Measurements from ENCODE around the gene GASK1B. TPM values are rescaled to one million over a fixed set of nuclear protein-coding genes. Genes with fewer than 3 reads are reported as not detected.

GASK1B gene
- total and polyA plus RNA-seq, 2 of the 13 experiments (the other 11 are each of a cell fraction or from before 2014, with no cell fraction given), result 29.1 to 40.4 TPM

DNA sequence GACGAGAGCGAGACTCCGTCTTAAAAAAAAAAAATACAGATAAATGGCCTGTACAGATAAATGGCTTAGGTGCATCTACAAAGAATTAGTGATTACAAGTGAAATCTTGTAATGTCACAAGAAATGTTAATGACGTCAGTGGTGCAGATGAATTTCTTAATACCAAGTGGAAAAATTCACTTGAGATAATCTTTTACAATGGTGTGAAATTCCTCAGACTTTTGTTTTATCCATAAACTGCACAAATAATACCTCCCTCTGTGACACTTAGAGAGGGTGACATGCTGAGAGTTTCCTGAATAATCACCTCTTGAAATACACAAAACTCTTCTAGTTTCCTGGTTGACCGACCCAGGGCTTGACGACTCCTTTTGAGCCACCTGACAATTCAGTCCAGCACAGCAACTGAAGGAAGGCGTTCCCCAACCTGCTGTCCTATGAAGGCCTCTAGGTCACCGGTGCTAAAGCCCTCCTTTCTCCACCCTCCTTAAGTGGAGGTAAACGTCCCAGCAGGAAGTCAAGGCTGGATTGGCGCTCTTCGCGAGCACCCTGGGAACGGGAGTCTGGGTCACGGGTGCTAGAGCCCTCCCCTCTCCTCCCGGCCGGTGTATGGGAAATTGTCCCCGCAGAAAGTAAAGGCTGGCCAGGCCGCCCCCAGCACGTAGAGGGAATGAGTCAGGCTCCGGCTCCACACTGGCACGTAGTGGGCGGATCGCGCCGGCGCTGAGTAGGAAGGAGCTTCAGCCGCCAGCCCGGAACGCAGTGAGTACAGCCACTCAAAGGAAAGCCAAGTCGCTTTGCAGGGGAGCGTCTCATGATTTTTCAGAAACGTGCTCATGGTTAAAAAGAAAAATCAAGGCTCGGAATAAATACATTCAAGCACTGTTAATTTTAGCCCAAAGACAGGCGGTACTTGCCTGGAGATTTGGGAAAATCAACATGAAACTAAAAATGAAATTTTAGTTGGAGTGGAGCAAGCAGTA is 37.3 kb upstream of the GASK1B start, which contains the start of gene TMEM144 (continued):
- TF ChIP-seq, protein P1, sequence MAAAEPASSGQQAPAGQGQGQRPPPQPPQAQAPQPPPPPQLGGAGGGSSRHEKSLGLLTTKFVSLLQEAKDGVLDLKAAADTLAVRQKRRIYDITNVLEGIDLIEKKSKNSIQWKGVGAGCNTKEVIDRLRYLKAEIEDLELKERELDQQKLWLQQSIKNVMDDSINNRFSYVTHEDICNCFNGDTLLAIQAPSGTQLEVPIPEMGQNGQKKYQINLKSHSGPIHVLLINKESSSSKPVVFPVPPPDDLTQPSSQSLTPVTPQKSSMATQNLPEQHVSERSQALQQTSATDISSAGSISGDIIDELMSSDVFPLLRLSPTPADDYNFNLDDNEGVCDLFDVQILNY (CRISPR knock-in tag; conservative IDR thresholded peaks at IDR 0.05), result no peak
- TF ChIP-seq, protein P2, sequence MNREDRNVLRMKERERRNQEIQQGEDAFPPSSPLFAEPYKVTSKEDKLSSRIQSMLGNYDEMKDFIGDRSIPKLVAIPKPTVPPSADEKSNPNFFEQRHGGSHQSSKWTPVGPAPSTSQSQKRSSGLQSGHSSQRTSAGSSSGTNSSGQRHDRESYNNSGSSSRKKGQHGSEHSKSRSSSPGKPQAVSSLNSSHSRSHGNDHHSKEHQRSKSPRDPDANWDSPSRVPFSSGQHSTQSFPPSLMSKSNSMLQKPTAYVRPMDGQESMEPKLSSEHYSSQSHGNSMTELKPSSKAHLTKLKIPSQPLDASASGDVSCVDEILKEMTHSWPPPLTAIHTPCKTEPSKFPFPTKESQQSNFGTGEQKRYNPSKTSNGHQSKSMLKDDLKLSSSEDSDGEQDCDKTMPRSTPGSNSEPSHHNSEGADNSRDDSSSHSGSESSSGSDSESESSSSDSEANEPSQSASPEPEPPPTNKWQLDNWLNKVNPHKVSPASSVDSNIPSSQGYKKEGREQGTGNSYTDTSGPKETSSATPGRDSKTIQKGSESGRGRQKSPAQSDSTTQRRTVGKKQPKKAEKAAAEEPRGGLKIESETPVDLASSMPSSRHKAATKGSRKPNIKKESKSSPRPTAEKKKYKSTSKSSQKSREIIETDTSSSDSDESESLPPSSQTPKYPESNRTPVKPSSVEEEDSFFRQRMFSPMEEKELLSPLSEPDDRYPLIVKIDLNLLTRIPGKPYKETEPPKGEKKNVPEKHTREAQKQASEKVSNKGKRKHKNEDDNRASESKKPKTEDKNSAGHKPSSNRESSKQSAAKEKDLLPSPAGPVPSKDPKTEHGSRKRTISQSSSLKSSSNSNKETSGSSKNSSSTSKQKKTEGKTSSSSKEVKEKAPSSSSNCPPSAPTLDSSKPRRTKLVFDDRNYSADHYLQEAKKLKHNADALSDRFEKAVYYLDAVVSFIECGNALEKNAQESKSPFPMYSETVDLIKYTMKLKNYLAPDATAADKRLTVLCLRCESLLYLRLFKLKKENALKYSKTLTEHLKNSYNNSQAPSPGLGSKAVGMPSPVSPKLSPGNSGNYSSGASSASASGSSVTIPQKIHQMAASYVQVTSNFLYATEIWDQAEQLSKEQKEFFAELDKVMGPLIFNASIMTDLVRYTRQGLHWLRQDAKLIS (CRISPR knock-in tag; IDR thresholded peaks at IDR 0.05), result no peak
- TF ChIP-seq, protein P3, sequence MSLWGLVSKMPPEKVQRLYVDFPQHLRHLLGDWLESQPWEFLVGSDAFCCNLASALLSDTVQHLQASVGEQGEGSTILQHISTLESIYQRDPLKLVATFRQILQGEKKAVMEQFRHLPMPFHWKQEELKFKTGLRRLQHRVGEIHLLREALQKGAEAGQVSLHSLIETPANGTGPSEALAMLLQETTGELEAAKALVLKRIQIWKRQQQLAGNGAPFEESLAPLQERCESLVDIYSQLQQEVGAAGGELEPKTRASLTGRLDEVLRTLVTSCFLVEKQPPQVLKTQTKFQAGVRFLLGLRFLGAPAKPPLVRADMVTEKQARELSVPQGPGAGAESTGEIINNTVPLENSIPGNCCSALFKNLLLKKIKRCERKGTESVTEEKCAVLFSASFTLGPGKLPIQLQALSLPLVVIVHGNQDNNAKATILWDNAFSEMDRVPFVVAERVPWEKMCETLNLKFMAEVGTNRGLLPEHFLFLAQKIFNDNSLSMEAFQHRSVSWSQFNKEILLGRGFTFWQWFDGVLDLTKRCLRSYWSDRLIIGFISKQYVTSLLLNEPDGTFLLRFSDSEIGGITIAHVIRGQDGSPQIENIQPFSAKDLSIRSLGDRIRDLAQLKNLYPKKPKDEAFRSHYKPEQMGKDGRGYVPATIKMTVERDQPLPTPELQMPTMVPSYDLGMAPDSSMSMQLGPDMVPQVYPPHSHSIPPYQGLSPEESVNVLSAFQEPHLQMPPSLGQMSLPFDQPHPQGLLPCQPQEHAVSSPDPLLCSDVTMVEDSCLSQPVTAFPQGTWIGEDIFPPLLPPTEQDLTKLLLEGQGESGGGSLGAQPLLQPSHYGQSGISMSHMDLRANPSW (CRISPR knock-in tag; IDR thresholded peaks at IDR 0.05; ENCODE audit: borderline replicate concordance), result no peak
- TF ChIP-seq MLLT10 (CRISPR knock-in tag; IDR thresholded peaks at IDR 0.05) (no peak), ZNF432 (CRISPR knock-in tag; IDR thresholded peaks at IDR 0.05; ENCODE audit: borderline replicate concordance) (no peak), KLF11 (CRISPR knock-in tag; IDR thresholded peaks at IDR 0.05) (no peak), ZNF724P (CRISPR knock-in tag; IDR thresholded peaks at IDR 0.05; ENCODE audit: borderline replicate concordance) (no peak), ZNF124 (CRISPR knock-in tag; IDR thresholded peaks at IDR 0.05) (no peak), ZNF816 (CRISPR knock-in tag; IDR thresholded peaks at IDR 0.05; ENCODE audit: borderline replicate concordance) (0 out of 2 replicates have a peak, but pooled peaks have one; percentile 33), HOXA7 (CRISPR knock-in tag; IDR thresholded peaks at IDR 0.05) (no peak), CREM (IDR thresholded peaks at IDR 0.05) (no peak; the same call in 1 of the 2 replicates), CREM (CRISPR knock-in tag; IDR thresholded peaks at IDR 0.05) (no peak), NFKB2 (CRISPR knock-in tag; IDR thresholded peaks at IDR 0.05; ENCODE audit: borderline replicate concordance) (peak; percentile 47; the same call in 1 of the 2 replicates), ZNF337 (CRISPR knock-in tag; IDR thresholded peaks at IDR 0.05; ENCODE audit: borderline replicate concordance, low read depth) (0 out of 2 replicates have a peak, but pooled peaks have one; percentile 28), ZNF75D (CRISPR knock-in tag; IDR thresholded peaks at IDR 0.05; ENCODE audit: borderline replicate concordance) (no peak), ZMYM3 (CRISPR knock-in tag; IDR thresholded peaks at IDR 0.05) (0 out of 2 replicates have a peak, but pooled peaks have one; percentile 46), ZNF780A (CRISPR knock-in tag; IDR thresholded peaks at IDR 0.05) (no peak)
- TF ChIP-seq, protein P4, sequence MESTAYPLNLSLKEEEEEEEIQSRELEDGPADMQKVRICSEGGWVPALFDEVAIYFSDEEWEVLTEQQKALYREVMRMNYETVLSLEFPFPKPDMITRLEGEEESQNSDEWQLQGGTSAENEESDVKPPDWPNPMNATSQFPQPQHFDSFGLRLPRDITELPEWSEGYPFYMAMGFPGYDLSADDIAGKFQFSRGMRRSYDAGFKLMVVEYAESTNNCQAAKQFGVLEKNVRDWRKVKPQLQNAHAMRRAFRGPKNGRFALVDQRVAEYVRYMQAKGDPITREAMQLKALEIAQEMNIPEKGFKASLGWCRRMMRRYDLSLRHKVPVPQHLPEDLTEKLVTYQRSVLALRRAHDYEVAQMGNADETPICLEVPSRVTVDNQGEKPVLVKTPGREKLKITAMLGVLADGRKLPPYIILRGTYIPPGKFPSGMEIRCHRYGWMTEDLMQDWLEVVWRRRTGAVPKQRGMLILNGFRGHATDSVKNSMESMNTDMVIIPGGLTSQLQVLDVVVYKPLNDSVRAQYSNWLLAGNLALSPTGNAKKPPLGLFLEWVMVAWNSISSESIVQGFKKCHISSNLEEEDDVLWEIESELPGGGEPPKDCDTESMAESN (CRISPR knock-in tag; conservative IDR thresholded peaks at IDR 0.05), result no peak
- TF ChIP-seq, protein P5, sequence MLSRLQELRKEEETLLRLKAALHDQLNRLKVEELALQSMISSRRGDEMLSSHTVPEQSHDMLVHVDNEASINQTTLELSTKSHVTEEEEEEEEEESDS (CRISPR knock-in tag; IDR thresholded peaks at IDR 0.05; ENCODE audit: borderline replicate concordance), result no peak
